IMR-90 (cell line): ENCODE data around the gene RAB36. TPM values are rescaled to one million over a fixed set of nuclear protein-coding genes. Genes with fewer than 3 reads are reported as not detected.

Source experiments
- ATAC-seq: fragments of 200-7000 bp; cut with Tn5 transposase; 2 replicates; pipeline ENCODE4 v1.9.1; 2020; ENCODE audit warnings: low read depth, mild to moderate bottlenecking, moderate library complexity
- BruUV-seq: library from RNA; stranded (reverse); fragments of 400-500 nt; replicated peaks from 2 replicates; lab custom pipeline; 2021; lab: Mats Ljungman, UMichigan
- CTCF ChIA-PET: fragments of 300-600 bp; formaldehyde crosslinking; extraction: SDS; loops from one replicate; lab custom pipeline; 2021; ENCODE audit warnings: antibody characterized with exemption; lab: Yijun Ruan, JAX
- POLR2A ChIA-PET: fragments of 300-600 bp; sonication (Branson Sonifier 250); formaldehyde crosslinking; loops from one replicate; lab custom pipeline; 2022; ENCODE audit warnings: antibody characterized with exemption; ENCODE audit not compliant: unreplicated experiment; lab: Charles Lee
- DNase-seq: peaks from one replicate; pipeline ENCODE4 v3.0.0; 2013
- H2AFZ ChIP-seq: replicated peaks from 2 replicates; pipeline ENCODE3; 2013; ENCODE audit warnings: low read length, mild to moderate bottlenecking; ENCODE audit not compliant: poor library complexity
- H2AK5ac ChIP-seq: 2 replicates; pipeline ENCODE4 v1.6.1; 2013; ENCODE audit warnings: low read depth, low read length, inconsistent platforms
- H2AK9ac ChIP-seq: replicated peaks from 2 replicates; pipeline ENCODE3; 2013; ENCODE audit warnings: mild to moderate bottlenecking, low read depth, low read length, moderate library complexity; ENCODE audit not compliant: poor library complexity
- H2BK120ac ChIP-seq: 2 replicates; pipeline ENCODE4 v1.6.1; 2013; ENCODE audit warnings: low read depth, low read length, inconsistent platforms
- H2BK15ac ChIP-seq: 3 replicates; pipeline ENCODE4 v1.6.1; 2013; ENCODE audit warnings: low read depth, low read length, inconsistent platforms
- H2BK20ac ChIP-seq: 2 replicates; pipeline ENCODE4 v1.6.1; 2013; ENCODE audit warnings: low read depth, mild to moderate bottlenecking, inconsistent platforms, low read length, moderate library complexity
- H2BK5ac ChIP-seq: 2 replicates; pipeline ENCODE4 v1.6.1; 2013; ENCODE audit warnings: mild to moderate bottlenecking, low read depth, low read length, inconsistent platforms; ENCODE audit not compliant: poor library complexity, severe bottlenecking
- H3K14ac ChIP-seq: replicated peaks from 2 replicates; pipeline ENCODE4 v1.6.1; 2013; ENCODE audit warnings: low read depth, low read length, inconsistent platforms
- H3K18ac ChIP-seq: 2 replicates; pipeline ENCODE4 v1.6.1; 2013; ENCODE audit warnings: low read depth, low read length, control low read depth
- H3K23ac ChIP-seq: 2 replicates; pipeline ENCODE4 v1.6.1; 2013; ENCODE audit warnings: low read depth, low read length, inconsistent platforms
- H3K27ac ChIP-seq: 2 replicates; pipeline ENCODE4 v1.5.1; 2013; ENCODE audit warnings: mild to moderate bottlenecking, control low read depth, low read length; ENCODE audit not compliant: insufficient read depth
- H3K27me3 ChIP-seq: 2 replicates; pipeline ENCODE4 v1.6.1; 2013; ENCODE audit warnings: low read length; ENCODE audit not compliant: control insufficient read depth, insufficient read depth
- H3K36me3 ChIP-seq: 2 replicates; pipeline ENCODE4 v1.6.1; 2013; ENCODE audit warnings: low read length, mixed read lengths; ENCODE audit not compliant: control insufficient read depth, insufficient read depth
- H3K4ac ChIP-seq: 2 replicates; pipeline ENCODE4 v1.6.1; 2013; ENCODE audit warnings: low read depth, low read length, inconsistent platforms
- H3K4me1 ChIP-seq: 2 replicates; pipeline ENCODE4 v1.6.1; 2013; ENCODE audit warnings: low read length, mixed read lengths; ENCODE audit not compliant: control insufficient read depth, insufficient read depth
- H3K4me2 ChIP-seq: 2 replicates; pipeline ENCODE4 v1.6.1; 2013; ENCODE audit warnings: low read depth, mild to moderate bottlenecking, control low read depth, low read length, moderate library complexity
- H3K4me3 ChIP-seq: 2 replicates; pipeline ENCODE4 v1.5.1; 2013; ENCODE audit warnings: low read depth, mild to moderate bottlenecking, control low read depth, low read length, moderate library complexity; ENCODE audit not compliant: insufficient read depth
- H3K56ac ChIP-seq: 2 replicates; pipeline ENCODE4 v1.6.1; 2013; ENCODE audit warnings: low read length, inconsistent platforms; ENCODE audit not compliant: insufficient read depth; ENCODE audit errors: extremely low read depth
- H3K79me1 ChIP-seq, 2 experiments: 2 replicates each; pipeline ENCODE4 v1.6.1; 2013; ENCODE audit warnings: low read length in 2 of 2, inconsistent platforms in 1 of 2, low read depth in 1 of 2
- H3K9ac ChIP-seq: 2 replicates; pipeline ENCODE4 v1.6.1; 2013; ENCODE audit warnings: low read depth, low read length, control low read depth
- H3K9me1 ChIP-seq: 2 replicates; pipeline ENCODE4 v1.6.1; 2013; ENCODE audit warnings: low read length, inconsistent platforms; ENCODE audit not compliant: insufficient read depth
- H3K9me3 ChIP-seq: 2 replicates; pipeline ENCODE4 v1.6.1; 2013; ENCODE audit warnings: low read length; ENCODE audit not compliant: control insufficient read depth, insufficient read depth
- H4K20me1 ChIP-seq: 2 replicates; pipeline ENCODE4 v1.6.1; 2013; ENCODE audit warnings: low read length, inconsistent platforms; ENCODE audit not compliant: insufficient read depth
- H4K5ac ChIP-seq: 2 replicates; pipeline ENCODE4 v1.6.1; 2013; ENCODE audit warnings: mild to moderate bottlenecking, low read depth, low read length, control low read depth
- H4K8ac ChIP-seq, 2 experiments: 2 replicates each; pipeline ENCODE4 v1.6.1; 2013; ENCODE audit warnings: low read depth in 2 of 2, low read length in 2 of 2, control low read depth in 1 of 2, inconsistent platforms in 1 of 2
- H4K91ac ChIP-seq: 2 replicates; pipeline ENCODE4 v1.6.1; 2013; ENCODE audit warnings: low read depth, low read length, inconsistent platforms; ENCODE audit not compliant: insufficient read depth
- WGBS, 2 experiments: methylation state at CpG; one replicate each; pipeline versions ENCODE4 v1.1.5 to v1.1.7; 2013; ENCODE audit warnings: missing lambda C conversion rate in 2 of 2; ENCODE audit not compliant: insufficient read length in 1 of 2; ENCODE audit errors: extremely low coverage in 2 of 2; 5-methylcytosine and 5-hydroxymethylcytosine counted together
- dilution Hi-C: fragments of 300-500 bp; cut with HindIII; formaldehyde crosslinking; loops from one replicate; pipeline ENCODE4 v1.14.3; 2018; ENCODE audit warnings: low sequenced_read_pairs; ENCODE audit not compliant: unreplicated experiment
- in situ Hi-C: fragments of 300-500 bp; cut with MboI; formaldehyde crosslinking; loops from 3 replicates; pipeline ENCODE4 v1.14.3; 2019; ENCODE audit warnings: low sequenced_read_pairs, inconsistent platforms, mixed read lengths
- intact Hi-C: fragments of 100-400 bp; cut with micrococcal nuclease; formaldehyde crosslinking; loops from 2 replicates; pipeline ENCODE4 v1.10.0; 2022
- polyA plus RNA-seq, 3 experiments: library from polyadenylated mRNA; depleted of rRNA; stranded (reverse); fragments of >200 nt; gene quantifications; 2 replicates each; pipeline ENCODE4 v1.2.3, GENCODE V29; 2012; ENCODE audit warnings: low replicate concordance in 1 of 3
- total RNA-seq: library from RNA; depleted of rRNA; stranded (reverse); fragments of >200 nt; gene quantifications from 2 replicates; pipeline ENCODE4 v1.2.3, GENCODE V29; 2012
- TF ChIP-seq, protein P1 (sequence below): conservative IDR thresholded peaks from 2 replicates; pipeline ENCODE4 v1.5.1; 2012; ENCODE audit warnings: mild to moderate bottlenecking, low read depth, low read length, improper control_type of control experiment

Gene RAB36
- total and polyA plus RNA-seq, 2 of the 4 experiments (the other 2 are of a cell fraction) = 3.6 to 4.0 TPM

DNA sequence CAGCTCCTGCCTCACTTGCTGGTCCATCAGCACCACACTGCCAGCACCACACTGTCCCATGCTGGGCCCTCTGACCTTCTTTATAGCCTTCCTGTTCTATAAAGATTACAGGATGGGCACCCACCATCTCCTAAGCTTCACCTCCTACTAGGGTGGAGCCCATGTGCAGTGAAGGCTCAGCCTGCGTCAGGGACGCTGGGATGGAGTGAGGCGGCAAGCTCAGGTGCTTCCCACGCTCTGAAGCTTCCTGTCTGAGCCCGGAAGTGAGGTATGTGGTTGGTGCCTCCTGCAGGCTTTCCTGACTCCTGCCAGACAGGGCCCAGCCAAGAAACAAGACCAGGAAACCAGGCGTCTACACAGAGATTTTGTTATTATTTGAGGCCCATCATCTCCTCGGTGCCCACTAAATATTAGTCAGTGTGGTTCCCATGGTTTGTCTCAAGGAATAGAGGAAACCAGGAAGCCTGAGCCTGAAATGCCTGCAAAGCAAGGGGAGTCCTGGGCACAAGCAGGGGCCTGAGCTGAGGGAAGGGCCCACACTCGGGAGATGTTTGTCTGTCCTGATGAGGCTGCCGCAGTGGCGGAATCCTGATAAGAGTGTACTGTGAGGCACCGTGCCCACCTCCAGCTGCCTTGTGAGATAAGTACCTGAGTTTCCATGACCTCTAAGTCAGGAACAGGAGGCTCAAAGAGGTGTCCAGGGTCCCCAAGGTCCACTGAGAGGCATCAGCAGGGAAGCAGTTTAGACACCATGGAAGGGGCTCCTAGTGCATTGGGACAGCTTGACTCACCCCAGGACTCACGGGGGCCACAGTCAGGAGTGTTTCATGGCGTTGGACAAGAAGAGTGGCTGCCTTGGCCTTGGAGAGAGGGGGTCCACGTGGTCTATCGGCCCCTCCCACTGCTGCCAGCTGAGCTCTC, 25.5 kb upstream of the RAB36 start:
- Histone ChIP-seq H4K5ac (no peak overlapping the region), H3K56ac (no peak overlapping the region), H2BK5ac (no peak overlapping the region), H3K14ac (no peak overlapping the region), H4K8ac (no peak overlapping the region), H4K20me1 (no peaks in the 10 kb centered on the region; the same call in 1 of the 2 replicates), H3K4me3 (no peak overlapping the region), H3K27ac (no peak overlapping the region), H3K23ac (no peak overlapping the region), H2AFZ (peak overlapping the region; percentile 53), H2AK9ac (no peak overlapping the region), H3K79me1 (no peaks in the 10 kb centered on the region), H3K36me3 (no peaks in the 10 kb centered on the region), H3K9me1 (no peaks in the 10 kb centered on the region), H3K9ac (no peak overlapping the region), H3K4me1 (no peaks in the 10 kb centered on the region), H2BK20ac (no peak overlapping the region), H4K91ac (no peak overlapping the region), H3K4me2 (no peak overlapping the region), H3K9me3 (no peaks in the 10 kb centered on the region), H2BK15ac (no peak overlapping the region), H2BK120ac (no peak overlapping the region), H3K18ac (no peak overlapping the region), H2AK5ac (no peak overlapping the region), H3K4ac (no peak overlapping the region), H3K27me3 (no peaks in the 10 kb centered on the region; the same call in 1 of the 2 replicates)
- 70% methylated on average over 3 of the region's 15 CpGs; no CpG with 5 or more reads in 1 of the 2 experiments for WGBS, 2 experiments
- DNase-seq = no peak
- in situ Hi-C loops = loop anchor here (10.0 kb wide), 1 partner anchor 265 kb away; no protein-coding TSS in a partner anchor
- ChIA-PET CTCF (interaction anchor here (0.7 kb wide), 1 partner anchor 164 kb away, joined by 4 read pairs; no protein-coding TSS in a partner anchor), POLR2A (no interaction called here)
- dilution Hi-C loops = no loop called here
- no TSS peak for BruUV-seq
- intact Hi-C loops = no loop called here
- TF ChIP-seq, protein P1, sequence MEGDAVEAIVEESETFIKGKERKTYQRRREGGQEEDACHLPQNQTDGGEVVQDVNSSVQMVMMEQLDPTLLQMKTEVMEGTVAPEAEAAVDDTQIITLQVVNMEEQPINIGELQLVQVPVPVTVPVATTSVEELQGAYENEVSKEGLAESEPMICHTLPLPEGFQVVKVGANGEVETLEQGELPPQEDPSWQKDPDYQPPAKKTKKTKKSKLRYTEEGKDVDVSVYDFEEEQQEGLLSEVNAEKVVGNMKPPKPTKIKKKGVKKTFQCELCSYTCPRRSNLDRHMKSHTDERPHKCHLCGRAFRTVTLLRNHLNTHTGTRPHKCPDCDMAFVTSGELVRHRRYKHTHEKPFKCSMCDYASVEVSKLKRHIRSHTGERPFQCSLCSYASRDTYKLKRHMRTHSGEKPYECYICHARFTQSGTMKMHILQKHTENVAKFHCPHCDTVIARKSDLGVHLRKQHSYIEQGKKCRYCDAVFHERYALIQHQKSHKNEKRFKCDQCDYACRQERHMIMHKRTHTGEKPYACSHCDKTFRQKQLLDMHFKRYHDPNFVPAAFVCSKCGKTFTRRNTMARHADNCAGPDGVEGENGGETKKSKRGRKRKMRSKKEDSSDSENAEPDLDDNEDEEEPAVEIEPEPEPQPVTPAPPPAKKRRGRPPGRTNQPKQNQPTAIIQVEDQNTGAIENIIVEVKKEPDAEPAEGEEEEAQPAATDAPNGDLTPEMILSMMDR = no peak
- no peak for ATAC-seq
